ENCODE measurements around the gene CTRL.

- TF ChIP-seq CTCF (IDR thresholded peaks at IDR 0.05) (no peak), ELF1 (IDR thresholded peaks at IDR 0.05) (no peak), POLR2AphosphoS5 (IDR thresholded peaks at IDR 0.05; ENCODE audit: low read depth, low read length) (no peak), TAF1 (IDR thresholded peaks at IDR 0.05; ENCODE audit: borderline replicate concordance, low read depth, low read length) (no peak), TEAD4 (IDR thresholded peaks at IDR 0.05; ENCODE audit: borderline replicate concordance, insufficient read depth) (no peak), REST (IDR thresholded peaks at IDR 0.05; ENCODE audit: low read depth, low read length) (no peak), EZH2phosphoT487 (IDR thresholded peaks at IDR 0.05; ENCODE audit: borderline replicate concordance, low read depth) (no peak), MXI1 (IDR thresholded peaks at IDR 0.05; ENCODE audit: low read depth, low read length) (no peak), YY1 (IDR thresholded peaks at IDR 0.05; ENCODE audit: low read depth) (no peak), FOSL2 (IDR thresholded peaks at IDR 0.05; ENCODE audit: borderline replicate concordance, low read depth) (no peak)
- TF ChIP-seq, protein P1, sequence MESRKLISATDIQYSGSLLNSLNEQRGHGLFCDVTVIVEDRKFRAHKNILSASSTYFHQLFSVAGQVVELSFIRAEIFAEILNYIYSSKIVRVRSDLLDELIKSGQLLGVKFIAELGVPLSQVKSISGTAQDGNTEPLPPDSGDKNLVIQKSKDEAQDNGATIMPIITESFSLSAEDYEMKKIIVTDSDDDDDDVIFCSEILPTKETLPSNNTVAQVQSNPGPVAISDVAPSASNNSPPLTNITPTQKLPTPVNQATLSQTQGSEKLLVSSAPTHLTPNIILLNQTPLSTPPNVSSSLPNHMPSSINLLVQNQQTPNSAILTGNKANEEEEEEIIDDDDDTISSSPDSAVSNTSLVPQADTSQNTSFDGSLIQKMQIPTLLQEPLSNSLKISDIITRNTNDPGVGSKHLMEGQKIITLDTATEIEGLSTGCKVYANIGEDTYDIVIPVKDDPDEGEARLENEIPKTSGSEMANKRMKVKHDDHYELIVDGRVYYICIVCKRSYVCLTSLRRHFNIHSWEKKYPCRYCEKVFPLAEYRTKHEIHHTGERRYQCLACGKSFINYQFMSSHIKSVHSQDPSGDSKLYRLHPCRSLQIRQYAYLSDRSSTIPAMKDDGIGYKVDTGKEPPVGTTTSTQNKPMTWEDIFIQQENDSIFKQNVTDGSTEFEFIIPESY (IDR thresholded peaks at IDR 0.05; ENCODE audit: borderline replicate concordance, low read depth) = no peak
- TF ChIP-seq, protein P2, sequence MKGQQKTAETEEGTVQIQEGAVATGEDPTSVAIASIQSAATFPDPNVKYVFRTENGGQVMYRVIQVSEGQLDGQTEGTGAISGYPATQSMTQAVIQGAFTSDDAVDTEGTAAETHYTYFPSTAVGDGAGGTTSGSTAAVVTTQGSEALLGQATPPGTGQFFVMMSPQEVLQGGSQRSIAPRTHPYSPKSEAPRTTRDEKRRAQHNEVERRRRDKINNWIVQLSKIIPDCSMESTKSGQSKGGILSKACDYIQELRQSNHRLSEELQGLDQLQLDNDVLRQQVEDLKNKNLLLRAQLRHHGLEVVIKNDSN (IDR thresholded peaks at IDR 0.05; ENCODE audit: borderline replicate concordance, low read depth) = no peak
Observed at GRCh38 chr16:67892375-67892774, 39.3 kb downstream of the CTRL start.

Measured in SK-N-SH (cell line).